T-helper 22 cell (primary cell): ENCODE data around the gene PIGB.
"Not testable (repeated sequence)": the region's sequence is repeated elsewhere in the genome, so short reads cannot be mapped to it uniquely, and the experiment has no call there.

Source experiments
- DNase-seq: peaks from one replicate; pipeline ENCODE4 v3.0.0-alpha.2; 2020; ENCODE audit warnings: low read depth

PIGB gene

DNA sequence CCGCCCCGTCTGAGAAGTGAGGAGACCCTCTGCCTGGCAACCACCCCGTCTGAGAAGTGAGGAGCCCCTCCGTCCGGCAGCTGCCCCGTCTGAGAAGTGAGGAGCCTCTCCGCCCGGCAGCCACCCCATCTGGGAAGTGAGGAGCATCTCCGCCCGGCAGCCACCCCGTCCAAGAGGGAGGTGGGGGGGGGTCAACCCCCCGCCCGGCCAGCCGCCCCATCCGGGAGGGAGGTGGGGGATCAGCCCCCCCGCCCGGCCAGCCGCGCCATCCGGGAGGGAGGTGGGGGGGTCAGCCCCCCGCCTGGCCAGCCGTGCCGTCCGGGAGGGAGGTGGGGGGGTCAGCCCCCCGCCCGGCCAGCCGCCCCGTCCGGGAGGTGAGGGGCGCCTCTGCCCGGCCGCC lies 16.2 kb upstream of the PIGB start:
- not testable (repeated sequence) for DNase-seq

DNA sequence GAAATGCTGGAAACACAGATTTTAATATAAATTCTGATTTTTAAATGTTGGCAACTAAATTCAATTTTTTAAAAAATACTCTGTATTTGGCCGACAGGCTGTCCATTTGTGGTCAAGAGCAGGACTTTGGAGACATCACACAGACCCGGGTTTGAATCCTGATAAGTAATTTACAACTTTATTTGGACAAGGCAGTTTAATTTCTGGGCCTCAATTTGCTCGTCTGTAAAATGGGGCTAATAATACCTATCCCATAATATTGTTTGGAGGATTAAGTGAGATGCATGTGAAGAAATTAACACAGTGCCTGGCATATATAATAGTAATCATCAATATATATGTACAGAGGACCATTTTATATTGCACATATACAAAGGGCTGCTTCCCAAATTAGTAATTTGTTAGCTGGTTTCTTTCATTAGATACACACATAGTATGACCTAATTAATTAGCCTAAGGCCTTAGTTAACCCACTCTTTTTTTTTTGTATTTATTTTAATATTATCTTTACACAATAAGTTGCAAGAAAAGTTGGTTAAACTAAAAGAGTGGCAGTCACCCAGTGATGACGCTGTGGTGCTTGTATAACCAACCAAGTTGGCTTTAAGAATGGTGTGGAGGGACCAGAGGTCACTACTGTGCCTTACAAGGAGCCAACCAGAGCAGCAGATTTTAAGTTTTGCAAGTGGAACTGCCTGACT lies 665 bp downstream of the PIGB start:
- DNase-seq, result no peak

DNA sequence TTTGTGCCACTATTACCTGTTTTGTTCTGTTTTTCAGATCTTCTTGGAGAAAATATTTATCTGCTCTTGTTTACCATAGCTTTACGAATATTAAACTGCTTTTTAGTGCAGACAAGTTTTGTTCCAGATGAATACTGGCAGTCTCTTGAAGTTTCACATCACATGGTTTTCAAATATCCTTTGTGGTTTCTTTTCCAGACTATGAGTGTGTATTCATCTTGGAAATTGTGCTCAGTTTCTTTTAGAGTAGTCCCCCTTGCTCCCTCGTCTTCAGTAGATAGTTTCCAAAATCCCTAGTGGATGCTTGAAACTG lies 1.2 kb downstream of the PIGB start:
- no peak for DNase-seq

DNA sequence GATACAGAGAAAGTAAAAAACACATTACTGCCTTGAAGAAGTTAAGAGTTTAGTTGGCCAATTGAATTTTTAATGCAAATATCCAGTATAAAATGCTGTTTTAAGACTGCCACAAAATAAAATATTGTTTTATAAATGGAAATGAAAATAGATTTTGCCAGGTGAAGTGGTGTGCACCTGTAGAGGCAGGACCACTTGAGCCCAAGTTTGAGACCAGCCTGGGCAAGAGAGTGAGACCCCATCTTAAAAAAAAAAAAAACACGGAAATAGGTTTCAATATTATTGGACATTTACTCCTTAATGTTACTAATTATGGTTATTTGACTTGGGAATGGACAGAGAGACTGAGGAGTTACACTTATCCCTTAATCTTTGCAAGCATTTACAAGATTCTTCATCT lies 1.9 kb downstream of the PIGB start:
- no peak for DNase-seq

DNA sequence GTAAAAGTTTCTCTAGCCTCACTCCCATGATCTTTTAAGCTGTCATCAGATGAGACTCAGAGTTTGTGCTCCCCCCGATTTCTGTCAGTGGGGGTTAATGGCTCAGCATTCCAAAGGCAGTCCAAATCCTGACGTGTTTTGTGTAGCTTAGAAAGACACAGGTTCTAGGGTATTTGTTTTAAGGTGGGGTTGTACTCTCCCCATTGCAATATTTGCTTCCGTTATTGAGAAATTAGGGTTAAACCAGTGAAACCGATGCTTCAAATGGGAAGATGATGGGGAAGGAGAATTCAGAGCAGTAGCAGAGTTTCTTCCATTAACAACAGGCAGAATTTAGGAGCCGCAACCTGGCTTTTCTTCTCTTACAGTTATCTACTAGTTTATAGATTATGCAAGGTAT lies 3.4 kb downstream of the PIGB start:
- no peak for DNase-seq

DNA sequence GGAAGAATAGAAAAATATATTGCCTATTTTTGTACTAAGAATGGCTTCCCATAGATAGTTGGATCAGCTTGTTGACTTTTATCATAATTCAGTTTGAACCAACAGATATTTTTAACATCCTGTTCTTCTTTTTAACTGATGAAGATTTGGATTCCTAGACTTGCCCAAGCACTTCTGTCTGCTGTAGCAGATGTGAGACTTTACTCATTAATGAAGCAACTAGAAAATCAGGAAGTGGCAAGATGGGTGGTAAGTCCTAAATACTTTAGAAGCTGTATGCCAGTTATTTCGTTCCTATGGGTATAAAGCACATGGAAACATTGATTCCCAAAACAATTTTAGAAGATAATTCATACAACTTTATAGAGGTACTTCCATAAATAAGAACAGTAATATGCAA lies 8.4 kb downstream of the PIGB start:
- no peak for DNase-seq

DNA sequence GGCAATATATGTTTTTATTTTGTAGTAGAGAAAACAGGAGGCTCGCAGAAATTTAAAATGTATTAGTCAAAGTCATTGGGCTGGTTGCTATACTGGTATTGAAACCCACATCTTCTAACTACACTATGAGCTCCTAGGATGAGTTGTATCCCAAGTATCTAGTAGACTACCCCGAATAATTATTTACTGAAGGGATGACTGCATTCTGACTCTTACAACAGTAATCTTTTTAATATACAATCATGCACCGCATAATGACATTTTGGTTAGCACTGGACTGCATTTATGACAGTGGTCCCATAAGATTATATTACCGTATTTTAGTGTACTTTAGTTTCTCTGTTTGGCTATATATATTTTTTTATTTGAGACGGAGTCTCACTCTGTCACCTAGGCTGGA lies 15.3 kb downstream of the PIGB start:
- DNase-seq, result no peak

DNA sequence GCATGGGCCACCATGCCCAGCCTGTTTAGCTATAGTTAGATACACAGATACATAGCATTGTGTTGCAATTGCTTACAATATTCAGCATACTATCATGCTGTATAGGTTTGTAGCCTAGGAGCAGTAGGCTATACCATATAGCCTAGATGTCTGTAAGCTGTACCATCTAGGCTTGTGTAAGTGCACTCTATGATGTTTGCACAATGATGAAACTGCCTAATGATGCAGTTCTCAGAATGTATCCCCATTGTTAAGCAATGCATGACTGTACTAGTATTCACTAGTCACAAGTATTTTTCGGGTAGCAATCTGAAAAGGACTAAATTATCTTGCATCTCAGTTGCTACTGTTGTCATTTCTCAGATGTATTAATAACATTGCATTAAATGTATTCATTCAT lies 16.0 kb downstream of the PIGB start:
- DNase-seq, result no peak

DNA sequence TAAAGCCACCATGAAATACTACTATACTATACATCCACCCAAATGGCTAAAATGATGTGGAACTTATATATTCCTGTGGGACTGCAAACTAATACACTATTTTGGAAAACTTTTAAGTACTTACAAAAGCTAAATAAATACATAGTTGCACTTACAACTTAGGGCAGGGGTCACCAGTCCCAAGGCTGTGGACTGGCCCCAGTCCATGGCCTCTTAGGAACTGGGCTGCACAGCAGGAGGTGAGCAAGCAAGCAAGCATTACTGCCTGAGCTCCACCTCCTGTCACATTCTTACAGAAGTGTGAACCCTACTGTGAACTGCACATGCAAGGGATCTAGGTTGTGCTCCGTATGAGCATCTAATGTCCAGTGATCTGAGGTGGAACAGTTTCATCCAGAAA lies 18.1 kb downstream of the PIGB start:
- DNase-seq, result no peak

DNA sequence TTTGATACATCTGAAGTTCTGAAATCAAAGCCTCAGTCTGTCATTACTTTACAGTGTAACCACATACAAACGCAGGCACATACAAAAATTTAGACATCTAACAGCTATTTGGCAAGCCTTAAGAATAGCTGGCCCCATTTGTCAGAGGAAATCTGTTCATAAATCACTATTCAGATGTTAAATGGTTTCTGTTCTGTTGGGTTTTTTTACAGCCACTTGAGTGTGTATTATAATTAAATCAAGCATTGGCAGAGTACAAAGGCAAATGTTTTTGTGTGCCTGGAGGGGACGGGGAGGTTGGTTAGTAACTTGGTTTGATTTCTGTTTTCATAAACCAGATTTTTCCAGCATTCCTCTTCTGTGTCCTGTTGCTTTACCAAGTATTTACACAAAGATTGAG lies 24.1 kb downstream of the PIGB start:
- no peak for DNase-seq

DNA sequence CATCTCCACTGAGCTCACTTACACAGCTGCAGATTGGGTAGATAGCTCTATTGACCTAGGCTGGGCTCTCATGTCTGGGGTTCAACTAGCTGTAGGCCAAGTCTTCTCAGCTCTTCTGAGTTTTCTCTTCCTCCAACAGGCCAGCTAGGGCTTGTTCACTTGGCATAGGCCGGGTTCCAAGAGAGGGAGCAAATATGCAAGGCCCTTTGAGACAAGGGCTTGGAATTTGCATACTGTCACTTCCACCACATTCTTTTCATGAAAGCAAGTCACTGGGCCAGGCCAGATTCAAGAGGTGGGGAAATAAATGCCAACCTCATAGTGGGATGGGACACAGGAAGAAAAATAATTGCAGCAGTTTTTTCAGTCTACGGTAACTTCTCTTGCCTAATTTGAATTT lies 25.2 kb downstream of the PIGB start:
- no peak for DNase-seq

DNA sequence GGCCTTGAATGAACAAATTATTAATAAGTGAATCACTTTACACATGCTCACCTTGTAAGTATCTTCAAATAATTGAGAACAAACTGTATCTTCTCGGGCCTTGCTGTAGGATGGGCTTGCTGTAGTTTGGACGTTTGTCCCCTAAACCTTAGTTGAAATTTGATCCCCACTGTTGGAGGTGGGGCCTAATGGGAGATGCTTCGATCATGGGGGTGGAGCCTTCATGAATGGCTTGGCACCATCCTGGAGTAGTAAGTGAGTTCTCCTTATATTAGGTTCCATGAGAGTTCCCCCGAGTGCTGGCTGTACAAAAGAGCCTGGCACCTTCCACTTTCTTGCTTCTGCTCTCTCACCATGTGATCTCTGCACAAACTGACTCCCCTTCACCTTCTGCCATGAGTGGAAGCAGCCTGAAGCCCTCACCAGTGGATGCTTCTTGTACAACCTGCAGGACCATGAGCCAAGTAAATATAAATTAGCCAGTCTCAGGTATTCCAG lies 29.3 kb downstream of the PIGB start:
- no peak for DNase-seq

DNA sequence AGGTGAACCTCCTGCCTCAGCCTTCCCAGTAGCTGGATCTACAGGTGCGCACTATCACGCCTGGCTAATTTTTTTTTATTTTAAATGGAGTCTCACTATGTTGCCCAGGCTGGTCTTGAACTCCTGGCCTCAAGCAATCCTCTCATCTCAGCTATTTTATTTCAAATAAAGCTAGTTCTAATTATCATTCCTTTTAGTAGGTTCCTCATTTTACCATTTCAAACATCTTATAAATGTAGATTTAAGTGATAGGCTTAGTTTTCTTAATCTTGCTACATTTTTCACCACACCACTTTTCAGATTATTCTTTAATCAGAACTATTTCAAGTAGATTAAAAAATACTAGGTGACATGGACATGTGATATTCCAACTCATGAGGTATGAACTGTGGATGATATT lies 30.3 kb downstream of the PIGB start:
- DNase-seq, result no peak

DNA sequence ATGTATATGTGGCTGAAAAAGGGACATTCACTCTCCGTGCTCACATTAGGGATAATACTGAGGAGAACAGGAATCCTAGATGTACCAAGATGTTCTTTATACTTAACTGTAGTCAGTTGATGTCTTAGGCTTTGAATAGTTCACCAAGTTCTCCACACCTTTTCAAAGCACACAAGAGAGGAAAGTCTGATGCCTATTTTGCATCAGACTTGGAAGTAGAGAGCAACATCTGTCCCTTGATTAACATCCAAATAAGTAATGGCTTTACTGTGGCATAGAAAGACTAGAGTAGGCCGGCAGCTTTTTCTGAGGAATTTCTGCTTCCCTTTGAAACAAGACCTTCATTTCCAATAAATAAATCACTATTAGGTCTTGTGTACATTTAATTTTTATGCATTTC lies 34.0 kb downstream of the PIGB start:
- no peak for DNase-seq

DNA sequence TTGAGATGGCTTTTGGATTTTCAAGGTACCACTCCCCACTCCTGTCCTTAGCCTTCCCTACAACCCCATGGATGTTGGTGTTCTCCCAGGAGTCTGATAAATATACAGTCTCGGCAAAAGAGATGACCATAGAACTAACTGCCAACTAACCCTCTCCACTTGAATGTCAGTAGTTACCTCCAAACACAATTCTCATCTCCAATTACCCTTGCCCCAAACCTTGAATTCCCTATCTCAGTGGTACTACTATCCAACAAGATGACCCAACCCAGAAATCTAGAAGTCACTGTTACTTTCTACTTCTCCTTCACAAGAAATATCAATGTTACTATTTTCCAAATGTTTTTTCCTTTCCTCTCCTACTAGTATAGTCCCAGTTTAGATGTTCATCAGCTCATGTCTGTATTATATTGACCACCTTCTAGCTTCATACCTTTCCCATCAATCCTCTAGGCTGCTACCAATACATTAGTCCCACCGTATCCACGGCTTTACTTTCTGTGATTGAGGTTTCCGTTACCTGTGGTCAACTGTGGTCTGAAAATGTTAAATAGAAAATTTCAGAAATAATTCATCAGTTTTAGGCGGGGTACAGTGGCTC lies 38.1 kb downstream of the PIGB start:
- DNase-seq, result no peak

DNA sequence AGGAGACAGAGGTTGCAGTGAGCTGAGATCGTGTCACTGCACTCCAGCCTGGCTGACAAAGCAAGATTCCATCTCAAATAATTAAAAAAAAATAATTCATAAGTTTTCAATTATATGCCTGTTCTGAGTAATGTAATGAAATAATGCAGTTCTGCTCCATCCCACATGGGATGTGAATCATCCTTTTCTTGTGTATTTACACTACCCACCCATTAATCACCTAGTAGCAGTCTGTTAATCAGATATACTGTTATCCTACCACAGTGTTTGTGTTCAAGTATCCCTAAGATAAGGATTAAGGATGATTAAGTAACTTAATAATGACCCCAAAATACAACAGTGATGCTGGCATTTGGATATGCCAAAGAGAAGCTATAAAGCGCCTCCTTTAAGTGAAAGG lies 38.8 kb downstream of the PIGB start:
- DNase-seq, result no peak

DNA sequence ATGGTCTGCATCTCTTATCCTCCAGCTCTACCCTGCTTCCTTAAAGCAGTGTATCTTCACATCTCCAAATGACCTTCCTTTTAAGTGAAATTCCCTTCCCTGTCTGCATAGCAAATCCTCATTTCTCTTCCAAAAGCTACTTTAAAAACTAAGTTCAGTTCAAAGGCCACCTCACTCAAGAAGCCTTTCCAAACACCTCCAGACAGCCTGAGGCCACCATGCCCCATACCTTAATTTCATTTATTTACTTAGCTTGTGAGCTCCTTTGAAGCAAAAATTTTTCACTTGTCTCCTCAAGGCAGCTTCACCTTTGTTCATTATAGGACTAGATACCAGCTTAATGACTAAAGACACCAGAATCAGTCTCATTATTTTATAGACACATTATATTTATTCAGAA lies 39.4 kb downstream of the PIGB start:
- no peak for DNase-seq

DNA sequence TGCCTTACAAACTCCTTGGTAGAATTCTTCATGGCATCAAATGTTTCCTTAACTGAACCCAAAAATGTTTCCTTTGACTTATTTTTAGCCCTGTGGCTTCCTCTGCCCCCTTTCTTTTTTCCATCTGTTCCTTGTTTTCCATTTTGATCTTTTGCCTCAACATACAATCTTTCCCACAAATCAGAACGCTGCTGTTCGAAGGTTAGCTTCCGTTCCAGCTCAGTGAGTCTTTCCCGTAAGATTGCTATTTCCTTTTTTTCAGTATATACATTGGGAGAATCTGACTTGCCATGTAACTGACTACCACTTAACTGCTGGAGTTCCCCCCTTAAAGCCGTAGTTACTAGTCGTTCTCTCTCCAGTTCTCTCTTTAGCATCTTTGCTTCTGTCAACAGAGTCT lies 41.2 kb downstream of the PIGB start:
- DNase-seq, result no peak

DNA sequence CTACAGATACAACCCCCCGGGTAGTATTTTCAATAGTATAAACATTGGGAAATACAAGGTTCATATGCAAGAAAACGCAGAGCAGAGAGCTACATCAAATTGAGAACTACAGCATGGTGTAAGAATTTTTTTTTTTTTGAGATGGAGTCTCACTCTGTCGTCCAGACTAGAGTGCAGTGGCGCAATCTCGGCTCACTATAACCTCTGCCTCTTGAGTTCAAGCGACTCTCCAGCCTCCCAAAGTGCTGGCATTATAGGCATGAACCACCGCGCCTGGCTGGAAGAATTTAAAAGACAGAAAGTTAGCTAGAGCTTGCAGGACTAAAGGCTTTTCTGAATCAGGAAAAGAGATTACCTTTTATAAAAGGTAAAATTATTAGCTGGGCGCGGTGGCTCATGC lies 42.0 kb downstream of the PIGB start:
- DNase-seq, result no peak

DNA sequence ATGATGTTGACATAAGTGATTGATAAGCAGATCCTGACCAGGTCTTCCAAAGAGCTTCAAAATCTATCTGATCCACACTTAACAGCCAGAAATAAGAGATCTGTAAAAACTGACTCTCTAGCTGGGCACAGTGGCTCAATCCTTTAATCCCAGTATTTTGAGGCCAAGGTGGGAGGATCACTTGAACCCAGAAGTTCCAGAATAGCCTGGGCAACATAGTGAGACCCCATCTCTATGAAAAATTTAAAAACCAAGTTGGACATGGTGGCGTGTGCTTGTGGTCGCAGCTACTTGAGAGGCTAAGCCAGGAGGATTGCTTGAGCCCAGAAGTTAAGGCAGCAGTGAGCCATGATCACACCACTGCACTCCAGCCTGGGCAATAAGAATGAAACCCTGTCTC lies 43.6 kb downstream of the PIGB start:
- no peak for DNase-seq

DNA sequence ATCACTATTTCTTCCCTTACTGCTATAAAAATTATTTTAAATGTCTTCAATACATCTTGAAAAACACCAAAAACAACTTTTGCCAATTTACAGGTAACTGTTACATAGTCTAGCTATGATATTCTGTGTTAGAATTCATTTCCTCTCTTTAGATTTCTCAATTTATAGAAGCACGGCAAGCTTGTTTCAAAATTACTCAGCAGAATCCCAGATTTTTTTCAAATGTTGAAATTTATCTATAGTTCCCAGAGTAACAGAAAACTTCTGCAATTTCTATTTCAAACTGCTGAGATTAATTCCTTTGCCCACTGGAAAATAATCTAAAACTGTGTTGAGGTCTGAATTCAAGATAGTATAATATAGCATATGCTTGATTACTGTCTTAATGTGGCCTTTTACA lies 48.0 kb downstream of the PIGB start:
- no peak for DNase-seq

DNA sequence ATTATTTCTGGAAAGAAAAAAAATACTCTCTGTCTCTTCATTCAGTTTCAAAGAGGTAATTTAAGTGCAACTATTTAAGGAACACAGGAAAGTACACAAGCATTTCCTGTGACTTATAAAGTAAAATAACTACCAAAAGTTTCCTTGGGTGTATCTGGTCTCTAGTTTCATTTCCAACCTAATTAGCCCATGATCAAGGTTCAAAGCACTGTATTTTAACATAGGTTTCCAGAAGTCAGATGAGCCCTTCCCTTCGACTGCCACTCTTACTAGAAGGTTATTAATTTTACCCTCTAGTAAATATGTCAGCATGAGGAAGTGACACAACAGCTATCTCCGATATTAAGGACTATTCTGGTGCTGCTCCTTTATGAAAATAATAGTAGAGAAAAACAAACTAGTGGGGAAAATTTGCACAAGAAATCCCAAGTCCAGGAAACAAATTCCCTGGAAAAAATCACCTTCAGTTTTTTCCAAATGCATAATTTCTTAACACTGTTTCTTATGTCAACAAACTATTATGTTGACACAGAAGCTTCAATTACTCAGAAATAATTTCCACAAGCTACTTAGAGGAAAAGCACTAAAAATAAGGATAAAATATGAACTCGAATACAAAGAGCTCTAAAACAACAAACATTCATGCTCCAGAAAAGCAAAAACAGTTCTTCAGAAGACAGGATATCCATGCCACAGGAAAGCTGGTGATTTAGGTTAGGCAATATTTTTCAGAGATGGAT lies 53.8 kb downstream of the PIGB start:
- DNase-seq, result no peak

DNA sequence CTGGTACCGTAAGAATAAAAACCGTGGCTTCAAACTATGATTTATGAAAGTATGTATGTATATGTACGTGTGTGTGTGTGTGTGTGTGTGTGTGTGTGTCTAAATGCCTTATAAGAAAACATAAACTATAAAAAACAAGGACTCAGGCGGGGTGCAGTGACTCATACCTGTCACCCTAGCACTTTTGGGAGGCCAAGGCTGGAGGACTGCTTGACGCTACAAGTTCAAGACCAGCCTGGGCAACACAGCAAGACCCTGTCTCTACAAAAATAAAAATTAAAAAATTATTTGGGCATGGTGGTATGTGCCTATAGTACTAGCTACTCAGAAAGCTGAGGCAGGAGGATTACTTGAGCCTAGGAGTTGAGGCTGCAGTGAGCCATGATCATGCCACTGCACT lies 60.1 kb downstream of the PIGB start:
- DNase-seq, result no peak

DNA sequence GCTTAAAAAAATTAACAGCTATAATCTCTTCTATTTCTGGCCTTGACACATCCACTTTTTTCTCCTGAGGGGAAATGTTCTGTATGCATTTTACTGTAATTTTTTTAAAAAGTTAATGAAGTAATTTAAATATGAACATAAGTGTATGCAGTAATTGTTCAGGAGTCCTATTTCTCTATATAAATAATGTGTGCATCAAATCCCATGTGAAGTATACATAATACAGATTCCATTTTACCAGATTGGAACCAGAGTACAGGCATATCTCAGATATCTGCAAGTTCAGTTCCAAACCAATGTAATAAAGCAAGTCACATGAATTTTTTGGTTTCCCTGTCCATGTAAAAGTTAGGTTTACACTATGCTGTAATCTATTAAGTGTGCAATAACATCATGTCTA lies 62.6 kb downstream of the PIGB start:
- DNase-seq, result no peak
